GM21390 (cell line): ENCODE data around the gene C4orf17.

Experiments
- ATAC-seq: cut with Tn5 transposase; IDR thresholded peaks from one replicate; pipeline ENCODE4 v1.9.1; 2021; ENCODE audit not compliant: unreplicated experiment

The C4orf17 gene

DNA sequence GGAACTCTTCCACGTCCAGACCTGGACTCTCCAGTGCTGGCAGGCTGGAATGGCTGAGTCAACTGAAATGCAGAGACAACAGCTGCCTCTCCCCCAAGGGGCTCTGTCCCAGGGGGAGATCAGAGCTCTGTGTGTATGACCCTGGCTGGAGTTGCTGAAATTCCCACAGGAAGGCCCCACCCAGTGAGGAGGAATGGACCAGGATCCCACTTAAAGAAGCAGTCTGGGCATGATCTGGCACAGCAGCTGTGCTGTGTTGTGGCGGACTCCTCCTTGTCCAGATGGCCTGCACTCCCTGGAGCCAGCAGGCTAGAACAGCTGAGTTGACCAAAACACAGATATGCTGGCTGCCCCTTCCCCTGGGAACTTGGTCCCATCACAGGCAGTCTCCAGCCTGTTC, 25.4 kb downstream of the C4orf17 start:
- no peak for ATAC-seq

DNA sequence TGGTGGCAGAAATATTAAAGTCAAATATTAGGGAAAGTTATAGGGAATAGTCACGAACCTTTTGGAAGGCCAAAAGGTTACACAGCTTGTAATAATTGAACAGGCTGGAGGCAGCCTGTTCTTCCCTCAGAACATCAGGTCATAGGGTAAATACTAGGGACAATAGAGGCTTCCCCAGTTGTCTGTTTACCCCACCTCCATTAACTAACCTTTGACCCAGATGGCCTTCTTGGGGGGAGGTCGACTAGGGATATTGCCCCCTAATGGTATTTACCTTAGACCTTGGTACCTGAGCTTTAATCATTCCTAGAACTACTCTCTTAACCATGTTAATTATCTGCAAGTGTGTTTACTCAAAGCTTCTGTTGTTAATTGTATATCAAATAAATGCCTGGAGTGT, 26.0 kb downstream of the C4orf17 start:
- no peak for ATAC-seq

DNA sequence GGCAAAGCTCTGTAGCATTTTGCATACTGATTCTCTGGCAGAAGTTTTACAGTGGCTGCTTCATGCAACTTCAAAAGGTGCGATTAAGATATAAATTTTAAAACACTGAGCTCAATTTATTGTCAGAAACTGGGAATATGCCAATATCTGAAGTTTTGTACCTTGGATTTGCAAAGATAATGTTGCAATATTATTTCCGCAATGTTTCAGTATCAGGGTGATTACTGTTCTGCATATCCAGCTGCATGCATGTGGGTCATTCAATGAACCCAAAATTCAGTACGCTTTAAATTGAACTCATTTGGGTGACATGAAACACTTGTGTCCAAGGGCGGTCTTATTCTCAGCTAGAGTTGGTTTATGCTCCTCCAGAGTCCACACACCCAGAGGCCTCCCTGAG, 26.9 kb downstream of the C4orf17 start:
- no peak for ATAC-seq

DNA sequence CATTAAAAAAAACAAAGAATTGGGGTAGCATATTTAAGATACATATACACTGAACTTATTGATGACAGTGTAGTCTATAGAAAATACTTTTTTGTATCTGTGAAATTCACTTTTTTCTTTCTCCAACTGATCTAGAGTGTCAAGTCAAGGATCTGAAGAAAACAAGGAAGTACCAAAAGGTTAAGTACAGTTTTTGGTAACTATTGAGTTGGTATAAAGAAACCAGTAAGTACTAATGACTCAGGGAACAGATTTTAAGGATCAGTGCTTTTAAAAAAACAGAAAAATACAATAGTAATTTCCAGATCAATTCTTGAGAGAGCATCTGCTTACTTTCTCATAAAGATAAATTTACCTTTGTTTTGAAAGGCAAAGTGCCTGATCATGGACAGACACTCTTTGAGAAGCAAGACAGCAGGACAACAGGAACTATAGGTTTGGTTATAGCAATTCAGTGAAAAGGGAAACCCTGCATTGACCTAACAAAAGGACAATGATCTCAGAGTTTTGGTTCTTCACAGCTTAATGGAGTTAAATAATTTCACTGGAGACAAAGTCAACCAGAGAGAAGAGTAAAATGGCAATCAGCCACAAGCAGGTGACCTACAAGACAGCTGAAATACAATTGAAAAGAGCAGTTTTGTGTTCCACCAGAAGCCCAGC, 29.6 kb downstream of the C4orf17 start:
- ATAC-seq: no peak

DNA sequence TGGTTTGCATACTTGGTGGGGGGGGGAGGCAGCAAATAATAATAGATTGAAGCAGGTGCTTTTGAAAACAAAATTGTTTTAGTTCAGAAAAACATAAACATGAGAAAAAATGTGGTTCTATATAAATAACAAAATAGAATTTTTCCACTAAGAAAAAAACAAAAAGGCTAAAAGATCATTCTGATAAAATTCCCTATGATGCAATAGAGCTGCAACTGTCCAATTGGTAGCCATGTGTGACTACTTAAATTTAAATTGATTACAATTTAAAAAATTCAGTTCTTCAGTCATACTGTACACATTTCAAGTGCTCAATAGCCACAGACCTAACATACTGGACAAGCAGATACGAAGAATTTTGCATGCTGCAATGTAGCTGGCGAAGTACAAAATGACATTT, 42.1 kb downstream of the C4orf17 start:
- ATAC-seq: no peak

DNA sequence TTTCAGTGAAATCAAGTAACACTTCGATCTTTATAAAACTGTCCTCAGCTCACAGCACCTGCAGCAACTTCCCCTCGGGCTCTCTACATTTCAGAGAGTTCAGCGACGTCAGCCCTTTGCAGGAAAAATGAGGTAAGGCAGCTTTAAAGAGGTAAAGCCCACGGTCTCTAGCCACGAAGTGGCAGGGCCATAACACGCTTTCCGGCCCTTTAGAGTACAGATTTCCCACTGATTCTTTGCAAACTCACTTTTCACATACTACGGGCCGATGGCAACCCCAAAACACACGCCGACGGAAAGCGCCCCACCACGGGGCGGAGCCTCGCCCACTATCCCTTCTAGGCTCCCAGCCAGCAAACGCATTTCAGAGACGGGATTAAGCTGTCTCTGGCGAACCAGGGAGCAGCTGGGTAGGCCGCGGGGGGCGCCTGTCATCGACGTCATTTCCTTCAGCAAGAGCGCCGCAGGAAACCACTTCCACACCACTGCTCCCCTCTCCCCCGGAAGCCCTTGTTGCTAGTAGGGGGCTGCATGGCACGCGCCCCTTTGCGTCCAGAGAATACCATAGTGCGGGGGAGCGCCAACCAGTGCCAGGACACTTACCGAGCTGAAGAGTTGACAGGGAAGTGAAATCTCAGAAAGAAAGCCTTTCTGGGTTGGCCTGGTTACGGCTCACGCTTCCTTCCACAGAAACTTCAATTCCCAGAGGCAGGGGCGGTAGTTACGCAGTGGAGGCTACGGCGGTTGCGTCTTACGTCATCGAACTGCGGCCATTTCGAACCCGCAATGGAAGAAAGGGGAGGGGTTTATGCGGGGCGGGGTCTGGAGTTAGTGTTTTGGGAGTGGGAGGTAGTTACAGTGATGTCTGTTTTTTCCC, 52.7 kb downstream of the C4orf17 start, which contains the start of gene TRMT10A:
Gene TRMT10A (minus strand): TSS at position 730 of the 877 bp plus-strand sequence. CDS start 4,701 bp downstream, outside the sequence.
- peak; percentile 96 for ATAC-seq

DNA sequence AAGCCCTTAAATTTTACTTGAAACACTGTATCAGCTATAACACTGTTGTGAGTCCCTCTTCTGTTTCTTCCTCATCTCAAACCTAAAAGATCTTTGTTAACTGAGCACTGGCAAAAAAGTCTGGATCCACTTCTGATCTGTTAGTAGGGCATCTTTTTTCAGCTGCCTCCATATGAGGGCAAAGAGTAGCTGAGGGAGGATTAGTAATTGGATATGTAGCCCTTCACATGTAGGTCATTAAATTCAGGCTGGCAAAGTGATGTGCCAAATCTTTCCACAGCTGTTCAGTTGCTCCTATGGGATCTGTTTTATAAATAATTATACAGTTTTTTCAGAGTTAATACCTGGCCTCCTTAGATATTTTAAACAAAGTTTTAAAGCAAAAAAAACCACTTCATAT, 54.1 kb downstream of the C4orf17 start:
- no peak for ATAC-seq

DNA sequence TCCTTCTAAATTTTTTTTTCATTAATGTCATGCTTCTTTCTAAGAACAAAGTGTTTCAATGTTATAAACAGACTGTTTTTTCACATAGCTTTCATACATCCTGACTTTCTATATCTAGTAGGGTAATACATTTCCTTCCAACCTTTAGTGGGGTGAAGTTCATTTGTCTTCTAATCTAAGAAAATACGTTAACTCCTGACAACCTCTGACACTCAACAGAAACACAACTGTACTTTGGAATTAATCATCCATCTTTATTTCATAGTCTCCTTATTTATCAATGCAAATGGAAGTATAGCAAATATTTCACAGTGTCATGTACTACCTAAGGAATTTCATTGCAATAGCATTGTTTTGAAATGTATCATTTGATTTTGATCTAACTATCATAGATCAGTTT, 61.1 kb downstream of the C4orf17 start:
- no peak for ATAC-seq

DNA sequence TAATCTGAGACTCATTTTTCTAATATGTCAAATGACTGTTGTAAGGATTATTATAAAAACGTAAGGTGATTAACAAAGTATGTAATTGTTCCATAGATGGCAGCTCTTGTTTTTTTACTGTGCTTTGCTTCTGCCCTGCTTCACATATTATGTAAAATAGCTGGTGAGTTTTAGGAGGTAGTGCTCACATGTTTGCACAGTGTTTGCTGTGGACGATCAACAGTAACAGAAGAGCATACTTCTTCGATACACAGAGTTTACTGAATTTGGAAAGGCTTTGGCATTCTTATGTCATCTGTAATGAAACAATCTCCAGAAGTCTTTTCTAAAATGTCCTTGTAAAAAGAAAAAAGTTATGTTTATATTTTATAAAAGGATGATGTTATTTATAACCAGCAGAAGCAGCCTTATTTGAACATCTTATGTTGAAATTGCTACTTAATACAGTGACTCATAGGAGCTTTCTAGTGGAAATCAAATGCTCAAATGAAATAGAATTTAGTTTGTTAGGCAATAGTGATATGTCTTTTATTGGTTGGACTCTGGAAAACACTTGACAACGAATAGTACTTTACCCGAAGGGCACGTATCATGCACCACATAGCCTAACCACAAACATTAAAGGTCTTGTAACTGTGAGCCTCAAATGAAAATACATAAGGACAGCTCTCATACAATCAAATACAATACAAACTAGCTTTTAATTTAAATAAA, 61.9 kb downstream of the C4orf17 start:
- ATAC-seq: no peak

DNA sequence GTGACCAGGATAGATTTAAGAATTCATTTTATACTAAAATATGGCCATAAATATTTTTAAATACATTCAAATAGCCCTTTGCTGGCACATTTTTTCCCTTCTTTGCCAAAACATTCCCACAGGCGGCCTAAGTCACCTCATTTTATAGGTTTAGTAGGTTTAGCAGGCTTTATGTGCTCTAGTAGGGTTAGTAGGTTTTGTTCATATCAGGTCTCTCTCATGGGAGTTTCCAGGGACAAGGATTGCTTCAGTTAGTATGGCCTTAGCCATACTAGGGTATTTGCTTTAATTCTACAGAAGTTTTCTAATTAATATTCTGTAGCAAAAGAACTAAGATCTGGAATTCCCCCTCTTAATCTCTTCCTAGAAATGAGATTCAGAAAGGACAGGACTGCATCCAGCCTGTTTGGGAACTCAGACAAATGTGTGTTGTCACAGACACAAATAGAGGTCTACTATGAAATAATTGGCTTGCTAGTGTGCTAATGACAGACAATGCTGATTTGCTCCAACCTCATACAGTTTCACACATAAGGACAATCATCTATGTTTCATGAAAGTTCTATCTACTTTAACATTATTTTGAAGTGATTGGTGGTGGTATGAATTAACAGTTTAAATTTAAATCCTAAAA, 63.0 kb downstream of the C4orf17 start:
- ATAC-seq: no peak

DNA sequence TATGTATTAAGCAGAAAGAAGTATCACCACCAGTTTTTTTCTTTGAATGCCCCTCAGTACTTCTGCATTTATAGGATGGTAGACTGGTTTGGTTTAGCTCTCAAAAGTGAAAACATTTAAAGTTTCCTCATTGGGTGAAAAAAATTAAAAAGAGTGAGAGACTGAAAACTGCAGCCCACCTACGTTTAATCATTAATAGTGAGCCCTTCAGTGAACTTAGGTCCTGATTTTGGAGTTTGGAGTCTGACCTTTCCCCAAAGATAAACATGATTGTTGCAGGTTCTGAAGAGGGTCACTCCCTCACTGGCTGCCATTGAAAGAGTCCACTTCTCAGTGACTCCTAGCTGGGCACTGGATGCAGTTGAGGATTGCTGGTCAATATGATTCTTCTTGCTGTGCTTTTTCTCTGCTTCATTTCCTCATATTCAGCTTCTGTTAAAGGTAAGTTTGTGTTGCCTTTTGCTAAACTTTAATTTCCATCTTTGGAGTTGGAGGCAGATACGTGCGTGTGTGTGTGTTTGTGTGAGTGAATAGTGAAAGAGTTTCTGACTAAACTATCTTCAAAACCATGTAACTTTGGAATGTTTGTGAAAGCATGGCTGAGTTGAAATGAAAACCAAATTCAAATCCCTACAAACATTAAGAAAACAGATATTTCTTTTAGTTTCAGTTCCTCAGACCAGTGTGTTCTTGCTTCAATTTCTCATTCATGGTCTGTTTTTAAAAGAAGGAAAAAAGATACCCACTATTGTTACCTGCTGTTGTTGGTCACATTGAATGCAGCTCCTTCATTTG, 63.9 kb downstream of the C4orf17 start, which contains the start of gene MTTP:
Gene MTTP (plus strand): TSS at position 295 of the 795 bp plus-strand sequence. CDS start 86 bp downstream, at position 381.
- peak; percentile 82 for ATAC-seq

DNA sequence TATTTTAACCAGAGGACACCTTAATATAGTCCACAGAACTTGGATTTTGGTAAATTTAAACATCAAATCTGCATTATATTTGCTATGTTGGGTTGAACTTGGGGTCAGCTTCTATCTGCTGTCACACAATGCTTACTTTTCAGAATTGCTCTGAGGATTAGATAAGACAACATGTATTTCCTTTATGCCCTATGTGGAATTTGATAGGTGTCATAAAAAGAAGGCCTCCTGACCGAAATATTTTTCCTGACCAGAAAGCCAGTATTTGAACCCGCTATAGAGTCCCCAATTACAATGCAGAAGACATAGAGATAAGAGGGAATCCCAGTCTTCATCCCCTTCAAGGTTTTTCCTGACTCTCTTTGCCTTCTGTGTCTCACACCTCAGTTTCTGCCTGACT, 67.9 kb downstream of the C4orf17 start:
- no peak for ATAC-seq

DNA sequence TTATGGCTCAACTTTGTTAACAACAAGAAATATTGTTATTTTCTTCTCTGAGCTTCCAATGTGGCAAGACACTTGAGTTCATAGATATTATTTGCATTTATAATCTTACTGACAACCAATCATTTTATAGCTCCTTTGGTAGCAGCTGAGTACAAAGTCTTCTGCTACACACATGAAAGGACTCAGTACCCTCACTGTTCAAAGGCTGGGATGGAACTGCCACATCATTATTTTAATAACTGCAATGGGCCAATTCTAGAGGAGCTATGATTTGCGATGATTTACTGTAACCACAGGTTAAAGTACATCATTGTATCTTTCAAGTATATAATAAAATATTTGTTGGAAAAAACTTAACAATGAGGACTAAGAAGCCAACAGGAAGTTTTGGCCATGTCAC, 74.7 kb downstream of the C4orf17 start:
- no peak for ATAC-seq

DNA sequence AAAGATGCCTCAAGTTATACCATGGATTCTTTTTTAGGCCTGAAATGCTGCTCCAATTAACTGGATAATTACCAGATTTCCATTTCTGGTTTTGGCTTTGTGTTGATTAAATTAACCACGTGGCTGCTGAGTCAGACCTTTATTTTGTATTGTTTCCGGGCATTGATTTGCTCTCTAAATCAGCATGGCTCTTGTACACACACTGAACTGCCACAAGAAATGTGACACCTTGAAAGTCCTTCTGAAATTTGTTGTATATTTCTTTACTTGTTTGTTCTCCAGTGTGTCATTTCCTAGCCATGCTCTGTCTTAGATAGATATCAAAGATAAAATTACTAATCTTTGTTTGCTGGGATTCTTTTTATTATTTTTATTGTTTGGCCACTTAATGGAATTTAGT, 75.5 kb downstream of the C4orf17 start:
- ATAC-seq: no peak

DNA sequence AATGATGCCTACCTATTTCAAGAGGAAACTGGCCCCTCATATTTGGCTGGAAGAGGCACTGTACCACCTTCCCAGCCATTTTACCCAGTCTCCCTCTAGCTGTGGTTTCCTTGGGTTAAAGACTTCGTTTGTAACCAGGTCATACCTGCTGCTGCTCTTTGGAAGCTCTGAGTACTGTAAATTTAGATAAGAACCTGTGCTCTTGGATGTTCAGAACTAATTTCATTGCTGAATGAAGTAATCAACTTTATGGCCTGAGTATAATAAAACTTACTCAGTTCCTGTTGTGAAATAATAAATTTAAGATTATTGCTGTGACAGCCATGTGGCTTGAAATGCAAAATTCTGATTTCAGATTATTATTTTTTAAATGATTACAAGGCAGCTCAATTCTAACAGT, 76.0 kb downstream of the C4orf17 start:
- ATAC-seq: no peak

DNA sequence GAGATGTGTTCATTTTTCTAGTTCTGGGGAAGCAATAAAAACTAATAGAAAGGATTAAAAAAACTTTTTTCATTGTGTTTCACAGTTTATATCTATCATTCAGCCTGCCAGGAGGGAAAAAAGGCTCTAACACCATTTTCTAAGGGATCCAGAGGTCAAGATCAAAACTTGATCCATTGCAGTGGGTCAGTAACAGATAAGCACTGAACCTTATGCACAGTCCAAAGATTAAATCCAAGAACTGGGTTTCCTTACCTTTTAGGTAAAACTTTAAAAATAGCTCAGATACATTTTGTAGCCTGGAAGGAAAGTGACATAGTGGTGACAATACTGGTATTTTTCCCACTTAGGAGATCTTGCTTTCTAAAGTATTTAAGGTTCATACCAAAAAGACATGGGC, 76.5 kb downstream of the C4orf17 start:
- ATAC-seq: no peak

DNA sequence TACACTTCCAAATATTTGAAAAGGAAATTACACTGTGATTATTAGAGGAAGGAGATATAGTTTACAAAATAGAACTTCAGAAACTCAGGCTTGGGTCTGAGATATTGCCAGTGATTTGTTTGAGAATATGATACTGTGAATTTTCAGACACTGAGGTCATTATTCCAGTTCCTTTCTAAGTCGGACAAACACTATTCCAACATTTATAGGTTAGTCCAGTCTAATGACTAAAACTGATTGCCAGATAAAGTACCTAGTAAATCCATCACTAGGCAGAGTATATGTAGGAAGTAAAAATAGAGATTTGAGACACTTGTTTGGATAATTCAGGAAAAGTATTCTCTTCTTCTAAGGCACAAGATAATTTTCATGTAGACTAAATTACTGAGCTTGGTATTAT, 77.0 kb downstream of the C4orf17 start:
- no peak for ATAC-seq

DNA sequence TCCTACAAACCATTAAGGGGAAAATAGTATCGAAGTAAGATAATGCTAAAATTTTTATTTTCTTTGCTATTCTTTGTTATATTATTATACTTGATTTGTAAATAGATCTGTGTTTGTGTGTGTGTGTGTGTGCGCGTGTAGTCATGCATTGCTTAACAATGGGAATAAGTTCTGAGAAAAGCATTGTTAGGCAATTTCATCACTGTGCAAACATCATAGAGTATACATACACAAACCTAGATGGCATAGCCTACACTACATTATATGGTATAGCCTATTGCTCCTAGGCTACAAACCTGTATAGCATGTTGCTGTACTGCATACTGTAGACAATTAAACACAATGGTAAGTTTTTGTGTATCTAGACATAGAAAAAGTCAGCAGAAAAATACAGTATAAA, 80.9 kb downstream of the C4orf17 start:
- no peak for ATAC-seq
